NOMO-1 treated with DMSO at 0.1 percent for 48 hours (cell line): ENCODE data around the gene KIAA1671.
"Not testable (repeated sequence)": the region's sequence is repeated elsewhere in the genome, so short reads cannot be mapped to it uniquely, and the experiment has no call there.

ENCODE experiments used
- DNase-seq: peaks from one replicate; lab custom pipeline; 2025; ENCODE audit not compliant: unreplicated experiment; lab: John Stamatoyannopoulos, UW

KIAA1671 gene

DNA sequence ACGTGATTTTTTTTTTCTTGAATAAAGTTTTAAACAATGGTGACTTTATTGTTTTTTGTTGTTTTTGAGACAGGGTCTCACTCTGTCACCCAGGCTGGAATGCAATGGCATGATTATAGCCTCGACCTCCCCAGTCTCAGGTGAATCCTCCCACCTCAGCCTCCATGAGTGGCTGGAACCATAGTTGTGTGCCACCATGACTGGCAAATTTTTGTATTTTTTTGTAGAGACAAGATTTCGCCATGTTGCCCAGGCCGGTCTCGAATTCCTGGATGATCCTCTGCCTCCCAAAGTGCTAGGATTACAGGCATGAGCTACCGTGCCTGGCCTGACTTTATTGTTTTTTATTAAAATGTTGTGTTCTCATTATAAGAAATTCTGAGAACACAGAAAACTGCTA lies 235.0 kb downstream of the KIAA1671 start:
- no peak for DNase-seq

DNA sequence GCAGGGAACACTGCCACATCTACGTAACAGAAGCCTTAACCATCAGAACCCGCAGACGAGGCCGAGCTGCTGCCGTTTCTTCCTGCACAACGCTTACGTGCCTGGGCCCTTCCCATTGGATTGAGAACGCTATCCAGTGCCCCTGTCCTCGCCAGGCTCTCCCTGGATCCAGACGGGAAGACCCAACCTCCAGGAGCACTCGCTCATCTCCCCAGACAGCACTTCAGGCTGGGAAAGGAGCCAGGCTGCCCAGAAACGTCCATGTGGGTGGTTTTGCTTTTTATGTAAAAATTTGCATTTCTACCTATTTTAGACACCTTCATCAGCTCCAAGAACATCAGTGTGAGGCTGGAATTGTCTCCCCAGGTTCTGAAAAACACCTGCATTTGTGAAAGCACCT lies 239.9 kb downstream of the KIAA1671 start:
- DNase-seq = no peak

DNA sequence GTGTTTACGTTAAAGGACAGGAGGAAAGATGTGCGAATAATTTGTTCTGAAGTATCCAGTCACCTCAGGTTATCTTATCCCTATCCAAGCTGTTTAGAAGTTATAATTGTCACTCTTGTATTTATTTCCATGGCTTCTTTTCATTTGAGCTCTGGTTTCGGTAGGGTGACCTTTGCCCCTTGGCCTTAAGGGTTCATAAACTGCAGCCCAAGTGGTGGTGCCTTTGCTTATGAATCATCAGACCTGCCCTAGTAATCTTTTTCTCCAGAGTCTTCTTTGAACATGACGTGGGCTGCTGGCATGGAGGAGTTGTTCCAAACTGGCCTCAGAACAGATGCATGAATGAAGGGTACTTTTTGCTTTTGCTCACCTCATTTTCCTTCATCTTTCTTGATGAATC lies 240.6 kb downstream of the KIAA1671 start:
- no peak for DNase-seq

DNA sequence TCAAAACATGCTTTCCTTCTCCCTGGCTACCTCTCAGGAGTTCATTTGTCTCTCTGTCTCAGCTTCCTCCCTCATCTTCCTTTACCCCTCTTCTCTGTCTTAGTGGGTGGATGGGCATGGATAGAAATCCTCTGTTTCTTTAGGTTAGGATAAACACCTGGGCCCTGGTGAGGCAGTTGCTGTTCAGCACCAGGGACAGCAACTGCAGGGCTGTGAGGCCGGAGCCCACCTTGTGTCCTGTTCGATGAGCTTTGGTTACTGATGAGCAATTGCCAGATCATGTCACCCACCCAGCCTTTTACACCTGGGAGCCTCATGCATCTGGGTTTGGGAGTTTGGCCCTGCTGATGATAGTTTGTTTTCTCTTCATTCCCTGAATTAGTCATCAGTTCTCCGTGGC lies 241.0 kb downstream of the KIAA1671 start:
- no peak for DNase-seq

DNA sequence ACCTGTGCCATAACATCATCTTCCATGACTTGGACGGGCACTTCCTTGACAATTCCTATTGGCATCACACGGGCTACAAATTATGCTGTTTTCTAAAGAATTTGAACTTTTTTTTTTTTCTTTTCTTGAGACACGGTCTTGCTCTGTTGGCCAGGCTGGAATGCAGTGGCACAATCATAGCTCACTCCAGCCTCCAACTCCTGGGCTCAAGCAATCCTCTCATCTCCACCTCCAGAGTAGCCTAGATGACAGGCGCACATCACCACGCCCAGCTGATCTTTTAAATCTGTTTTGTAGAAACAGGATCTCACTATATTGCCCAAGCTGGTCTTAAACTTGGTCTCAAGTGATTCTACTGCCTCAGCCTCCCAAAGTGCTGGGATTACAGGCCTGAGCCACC lies 243.8 kb downstream of the KIAA1671 start:
- DNase-seq = no peak

DNA sequence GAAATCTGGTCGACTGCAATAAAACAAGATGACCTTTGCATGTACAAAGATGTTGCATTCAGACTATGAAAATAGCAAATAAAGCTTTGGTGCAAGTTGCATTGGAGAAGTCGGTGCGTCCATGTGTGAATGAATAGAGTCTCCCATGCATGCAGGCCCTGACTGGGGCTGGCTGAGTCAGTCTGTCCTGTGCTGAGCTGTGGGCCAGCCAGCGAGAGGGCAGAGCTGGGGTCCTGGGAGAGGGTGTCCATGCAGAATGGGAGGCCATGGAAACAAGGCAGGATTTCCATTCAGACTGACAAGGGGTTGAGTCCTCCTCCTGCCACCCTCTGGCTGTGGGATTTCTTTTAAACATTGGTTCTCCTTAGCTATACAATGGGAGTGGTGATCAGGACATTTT lies 244.8 kb downstream of the KIAA1671 start:
- DNase-seq = no peak

DNA sequence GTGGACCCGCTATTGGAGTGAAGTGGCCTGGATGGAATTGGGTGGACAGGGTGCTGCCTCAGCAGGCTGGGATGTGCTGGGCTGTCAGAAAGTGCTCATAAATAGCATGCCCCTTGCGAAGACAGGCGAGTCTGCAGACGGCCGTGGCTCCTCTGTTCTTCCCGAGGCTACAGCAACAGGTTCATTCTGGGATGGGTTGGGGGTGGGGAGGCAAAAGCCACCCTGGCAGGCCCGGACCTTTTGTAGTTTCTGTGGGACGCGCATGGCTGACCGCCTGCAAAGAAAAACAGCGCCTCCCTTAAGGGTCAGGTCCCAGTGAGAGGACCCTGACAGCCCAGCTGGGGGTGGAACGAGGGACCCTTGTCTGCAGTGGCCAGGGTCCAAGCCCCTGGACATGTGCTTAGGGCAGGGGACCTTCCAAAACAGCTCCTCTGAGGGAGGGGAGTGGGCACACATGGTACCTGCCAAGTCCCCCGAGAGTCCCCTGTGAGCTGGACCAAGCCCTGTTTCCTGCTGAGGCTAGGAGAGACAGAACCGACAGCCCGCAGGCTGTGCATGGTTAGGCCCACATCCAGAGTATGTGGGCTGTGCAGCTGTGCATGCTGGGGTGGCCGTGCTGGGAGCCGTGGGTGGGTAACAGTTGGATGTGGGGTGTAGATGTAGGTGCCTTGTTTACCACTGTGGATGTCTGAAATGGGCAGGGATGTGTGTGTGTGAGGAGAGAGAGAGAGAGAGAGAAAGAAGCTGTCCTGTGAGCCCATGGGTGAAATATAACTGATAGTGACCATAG lies 247.4 kb downstream of the KIAA1671 start, which contains the start of gene CRYBB3:
TSS of gene CRYBB3 (plus strand) at position 128 of the 790 bp plus-strand sequence. CDS start 1,539 bp downstream, outside the sequence.
- no peak for DNase-seq

DNA sequence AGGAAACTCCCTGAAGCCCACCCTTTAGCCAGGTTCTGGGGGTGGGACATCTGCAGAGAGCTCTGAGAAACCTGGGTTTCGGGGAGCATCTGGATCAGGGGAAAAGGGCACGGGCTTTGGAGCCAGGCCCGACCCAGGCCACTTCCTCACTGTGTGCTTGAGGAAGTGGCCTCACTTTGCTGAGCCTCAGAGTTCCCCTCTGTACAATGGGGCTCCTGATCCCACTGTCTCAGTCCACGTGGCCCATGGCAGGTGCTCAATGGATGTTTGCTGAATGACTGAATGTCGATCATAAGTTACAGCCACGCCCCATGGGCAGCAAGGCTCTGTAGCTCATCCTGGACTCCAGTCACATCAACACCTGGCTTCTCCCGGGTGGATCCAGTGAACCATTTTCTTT lies 248.5 kb downstream of the KIAA1671 start:
- DNase-seq = no peak

DNA sequence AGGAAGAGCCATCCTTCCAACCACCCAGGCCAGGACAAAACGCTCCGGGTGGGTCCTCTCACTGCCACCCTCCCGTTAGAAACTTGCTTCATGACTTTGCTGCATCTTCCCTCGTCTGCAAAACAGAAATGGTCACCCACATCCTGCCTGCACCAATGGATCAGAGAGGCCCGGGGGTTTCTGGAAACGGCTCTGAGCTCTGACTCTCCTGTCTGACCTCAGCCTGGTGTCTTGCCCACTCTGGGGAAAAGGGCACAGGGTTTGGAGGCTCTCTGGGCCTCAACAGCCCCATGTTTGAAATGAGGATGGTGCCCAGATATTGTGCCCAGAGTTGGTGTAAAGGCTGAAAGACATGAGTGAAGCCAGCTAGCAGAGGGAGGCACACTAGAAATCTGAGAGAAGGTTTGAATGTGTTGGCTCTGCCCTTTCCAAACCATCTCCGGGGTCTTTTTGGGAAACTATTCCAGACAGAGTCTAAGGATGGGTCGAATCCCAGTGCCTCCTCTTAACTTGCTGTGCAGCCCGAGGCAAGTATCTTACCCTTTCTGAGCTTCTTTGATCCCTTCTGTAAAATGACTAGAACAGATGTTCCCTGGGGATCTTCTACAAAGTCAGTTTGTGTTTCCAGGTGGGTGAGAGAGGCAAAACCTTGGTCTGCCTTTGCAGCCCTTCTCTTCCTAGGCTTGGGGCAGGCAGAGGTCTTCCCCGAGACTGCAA lies 249.2 kb downstream of the KIAA1671 start:
- no peak for DNase-seq

DNA sequence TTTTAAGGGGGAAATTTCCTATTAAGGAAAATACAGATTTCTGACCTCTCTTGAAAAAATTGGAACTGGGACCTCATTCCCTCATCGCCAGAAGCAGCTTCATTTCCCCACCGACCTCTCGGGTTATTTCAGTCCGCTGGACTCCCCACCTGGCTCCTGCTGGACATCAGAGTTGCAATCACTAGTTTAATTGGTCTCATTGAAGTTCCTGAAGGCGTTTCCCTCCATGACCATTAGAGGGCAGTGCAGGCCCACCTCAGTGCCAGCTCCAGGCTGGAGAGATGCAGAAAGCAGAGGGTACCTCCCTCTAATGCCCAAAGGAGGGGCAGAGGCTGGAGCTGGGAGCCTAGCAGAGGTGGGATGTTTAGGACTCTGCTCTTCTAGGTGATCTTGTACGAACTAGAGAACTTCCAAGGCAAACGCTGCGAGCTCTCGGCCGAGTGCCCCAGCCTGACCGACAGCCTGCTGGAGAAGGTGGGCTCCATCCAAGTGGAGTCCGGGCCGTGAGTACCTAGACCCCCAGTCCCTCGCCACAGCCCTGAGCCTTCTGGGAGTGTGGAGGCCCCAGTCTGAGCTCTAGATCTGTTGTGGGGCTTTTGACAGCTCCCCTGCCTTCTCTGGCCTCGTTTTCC lies 249.9 kb downstream of the KIAA1671 start:
- peak; percentile 18 for DNase-seq

DNA sequence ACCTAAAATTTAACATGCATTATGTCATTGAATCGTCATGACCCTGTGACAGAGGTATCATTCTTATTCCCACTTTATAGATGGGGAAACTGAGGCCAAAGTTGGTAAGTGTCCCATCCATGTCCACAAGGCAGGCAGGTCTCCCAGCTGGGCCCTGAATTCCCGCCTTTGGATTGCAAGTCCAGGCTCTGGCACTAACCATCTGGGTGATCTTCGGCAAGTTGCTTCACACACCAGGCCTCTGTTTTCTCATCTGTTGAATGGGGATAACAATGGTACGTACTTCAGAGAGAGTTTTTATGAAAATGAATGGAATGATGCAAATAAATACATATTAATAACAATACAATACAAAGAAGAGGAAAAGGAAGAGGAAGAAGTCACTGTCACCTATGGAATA lies 250.6 kb downstream of the KIAA1671 start:
- DNase-seq = no peak

DNA sequence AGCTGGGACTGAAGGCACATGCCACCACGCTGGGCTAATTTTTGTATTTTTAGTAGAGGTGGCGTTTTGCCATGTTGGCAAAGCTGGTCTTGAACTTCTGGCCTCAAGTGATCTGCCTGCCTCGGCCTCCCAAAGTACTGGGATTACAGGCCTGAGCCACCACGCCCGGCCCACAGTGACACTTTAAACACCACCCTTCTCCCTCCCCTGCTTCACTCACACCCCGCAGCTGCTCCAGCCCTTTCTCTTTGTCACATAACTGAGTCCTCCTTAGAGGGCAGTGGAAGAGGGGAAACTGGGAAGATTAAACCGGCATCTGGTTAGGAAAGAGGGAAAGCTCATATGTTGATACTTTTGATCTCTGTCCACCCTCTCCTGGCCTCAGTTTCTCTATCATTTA lies 252.0 kb downstream of the KIAA1671 start:
- not testable (repeated sequence) for DNase-seq

DNA sequence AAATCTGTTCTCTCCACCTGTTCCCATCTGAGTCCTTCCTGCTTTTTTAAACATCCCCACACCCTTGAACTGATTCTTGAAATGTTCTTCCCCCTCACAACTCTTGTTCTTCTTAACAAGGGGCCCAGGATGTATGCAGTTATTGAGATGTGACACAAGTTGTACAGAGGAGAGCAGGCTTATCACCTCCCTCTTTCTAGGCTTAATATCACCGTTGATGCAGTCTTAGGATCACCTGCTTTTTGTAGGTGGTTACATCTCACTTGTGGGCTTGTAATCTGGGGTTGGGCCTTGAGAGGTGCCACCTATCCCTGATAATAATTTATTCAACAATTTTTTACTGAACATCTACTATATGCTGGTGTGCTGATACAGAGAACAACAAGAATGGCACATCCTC lies 253.3 kb downstream of the KIAA1671 start:
- no peak for DNase-seq

DNA sequence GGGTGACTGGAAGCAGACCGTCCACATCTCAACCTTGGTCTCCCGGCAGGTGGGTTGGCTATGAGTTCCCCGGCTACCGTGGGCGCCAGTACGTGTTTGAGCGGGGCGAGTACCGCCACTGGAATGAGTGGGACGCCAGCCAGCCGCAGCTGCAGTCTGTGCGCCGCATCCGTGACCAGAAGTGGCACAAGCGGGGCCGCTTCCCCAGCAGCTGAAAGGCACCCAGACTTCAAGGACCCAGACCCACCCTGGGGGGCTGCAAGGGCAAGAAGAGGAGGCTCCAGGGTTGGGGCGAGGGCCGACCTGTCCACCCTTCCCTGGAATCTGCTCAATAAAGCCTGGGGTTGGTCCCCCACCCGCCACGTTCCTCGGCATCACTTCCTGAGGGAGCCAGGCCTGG lies 254.5 kb downstream of the KIAA1671 start:
- no peak for DNase-seq

DNA sequence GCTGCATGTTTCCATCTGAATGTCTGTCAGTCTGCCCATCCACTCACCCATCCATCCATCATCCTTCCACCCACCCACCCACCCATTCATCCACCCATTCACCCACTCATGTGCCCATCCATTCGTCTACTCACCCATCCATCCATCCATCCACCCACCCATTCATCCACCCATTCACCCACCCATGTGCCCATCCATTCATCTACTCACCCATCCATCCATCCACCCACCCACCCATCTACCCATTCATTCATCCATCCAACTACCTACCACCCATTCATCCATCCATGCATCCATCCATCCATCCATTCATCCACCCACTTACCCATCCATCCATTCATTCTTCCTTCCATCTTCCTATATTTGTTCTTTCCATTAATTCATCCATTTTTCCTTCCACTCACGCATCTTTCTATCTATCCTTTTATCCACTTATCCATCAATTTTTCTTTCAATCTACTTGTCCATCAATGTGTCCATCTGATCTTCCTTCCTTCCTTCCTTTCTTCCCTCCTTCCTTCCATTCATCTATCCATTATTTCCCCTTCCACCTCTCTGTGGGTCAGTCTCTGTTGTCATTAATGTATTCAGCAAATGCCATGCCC lies 255.1 kb downstream of the KIAA1671 start:
- no peak for DNase-seq

DNA sequence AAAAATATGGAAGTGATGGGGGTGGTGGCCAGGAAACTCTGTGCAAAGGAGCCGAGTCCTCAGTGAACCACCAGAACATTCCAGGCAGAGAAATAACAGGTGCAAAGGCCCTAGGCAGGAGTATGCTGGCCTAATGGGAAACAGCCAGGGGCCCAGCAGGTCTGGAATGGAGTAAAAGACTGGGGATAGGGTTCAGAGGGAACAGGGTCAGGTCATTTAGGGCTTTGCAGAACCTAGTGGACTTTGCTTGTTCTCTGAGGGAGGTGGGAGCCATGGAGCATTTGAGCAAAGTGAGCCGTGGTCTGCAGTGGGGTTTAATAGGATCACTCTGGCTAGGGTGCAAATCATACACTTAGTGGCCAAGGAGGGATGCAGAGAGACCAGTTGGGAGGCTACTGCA lies 255.8 kb downstream of the KIAA1671 start:
- DNase-seq = no peak

DNA sequence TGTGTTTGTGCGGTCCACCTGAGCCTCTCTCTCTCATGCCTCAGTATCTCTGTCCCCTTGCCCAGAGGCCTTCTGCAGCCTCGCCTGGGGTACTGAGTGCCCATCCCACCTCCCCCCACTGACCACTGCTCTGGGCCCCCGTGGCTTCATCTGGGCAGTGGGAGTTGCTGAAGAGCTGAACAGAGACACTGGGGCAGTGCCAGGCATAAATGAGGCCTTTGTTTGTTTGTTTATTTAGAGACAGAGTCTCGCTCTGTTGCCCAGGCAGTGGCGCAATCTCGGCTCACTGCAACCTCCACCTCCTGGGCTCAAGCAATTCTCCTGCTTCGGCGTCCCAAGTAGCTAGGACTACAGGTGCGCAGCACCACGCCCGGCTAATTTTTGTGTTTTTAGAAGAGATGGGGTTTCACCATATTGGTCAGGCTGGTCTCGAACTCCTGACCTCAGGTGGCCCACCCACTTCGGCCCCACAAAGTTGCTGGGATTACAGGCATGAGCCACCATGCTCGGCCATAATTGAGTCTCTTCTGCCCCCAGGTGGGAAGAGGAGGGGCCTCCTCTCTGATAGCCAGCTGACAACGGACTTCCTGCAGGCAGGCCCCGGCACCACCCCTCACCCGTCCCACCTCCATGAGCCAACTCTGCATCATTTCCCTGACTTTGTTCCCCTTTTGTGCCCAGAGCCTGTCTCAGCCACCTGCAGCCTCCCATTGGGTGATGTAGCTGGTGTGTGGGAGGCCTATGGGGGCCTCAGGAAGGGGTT lies 256.4 kb downstream of the KIAA1671 start:
- no peak for DNase-seq

DNA sequence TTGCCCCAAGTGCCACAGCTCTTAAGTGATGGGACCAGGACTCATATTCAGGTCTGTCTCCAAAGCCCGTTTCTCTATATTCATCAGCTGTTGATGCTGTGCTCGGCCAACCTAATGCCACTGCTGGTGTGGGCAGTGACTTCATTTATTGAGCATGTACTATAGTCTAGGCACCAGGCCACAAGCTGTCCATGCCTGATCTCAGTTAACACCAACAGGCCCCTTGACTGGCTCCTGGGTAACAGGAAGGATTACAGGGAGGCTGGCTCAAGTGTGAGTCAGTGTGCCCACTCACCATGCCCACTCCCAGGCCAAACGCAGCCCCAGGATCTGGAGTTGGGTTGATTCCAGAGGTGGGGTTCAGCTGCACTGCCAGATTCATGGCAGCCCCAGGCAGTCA lies 258.3 kb downstream of the KIAA1671 start:
- DNase-seq = no peak

DNA sequence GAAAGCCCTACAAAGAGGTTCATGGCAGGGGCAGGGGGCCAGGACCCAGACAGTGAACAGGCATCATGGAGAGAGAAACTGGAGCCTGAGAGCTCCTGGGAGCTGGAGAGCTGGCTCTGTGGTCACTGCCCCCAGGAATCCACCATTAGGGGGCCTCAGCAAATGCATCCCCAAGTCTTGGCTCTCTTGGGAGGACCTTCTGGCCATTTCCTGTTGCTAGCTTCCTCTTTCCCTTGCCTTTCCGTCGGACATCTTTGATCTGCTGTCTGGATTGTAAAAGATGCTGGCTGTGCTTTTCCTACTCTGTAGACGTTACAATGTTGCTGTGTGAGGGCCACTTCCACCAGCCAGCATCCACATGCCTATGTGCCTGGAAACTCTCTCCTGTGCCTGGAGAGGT lies 259.8 kb downstream of the KIAA1671 start:
- DNase-seq = no peak

DNA sequence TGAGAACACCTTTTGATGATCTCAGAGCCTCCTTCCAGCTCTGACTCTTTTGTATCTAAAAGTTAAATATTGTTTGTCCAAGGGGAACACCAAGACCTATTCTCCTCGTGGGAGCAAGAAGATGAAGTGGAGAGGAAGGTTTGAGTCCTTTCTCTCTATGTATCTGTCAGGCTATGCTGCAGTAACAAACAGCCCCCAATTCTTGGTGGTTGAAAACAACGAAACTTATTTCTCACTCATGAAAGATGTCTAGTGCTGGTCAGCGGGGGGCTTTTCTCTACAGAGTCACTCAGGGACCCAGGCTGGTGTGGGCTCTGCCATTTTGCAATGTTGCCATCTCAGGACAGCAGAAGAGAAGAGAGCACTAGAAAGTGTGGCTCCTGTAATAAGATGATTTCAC lies 260.7 kb downstream of the KIAA1671 start:
- no peak for DNase-seq

DNA sequence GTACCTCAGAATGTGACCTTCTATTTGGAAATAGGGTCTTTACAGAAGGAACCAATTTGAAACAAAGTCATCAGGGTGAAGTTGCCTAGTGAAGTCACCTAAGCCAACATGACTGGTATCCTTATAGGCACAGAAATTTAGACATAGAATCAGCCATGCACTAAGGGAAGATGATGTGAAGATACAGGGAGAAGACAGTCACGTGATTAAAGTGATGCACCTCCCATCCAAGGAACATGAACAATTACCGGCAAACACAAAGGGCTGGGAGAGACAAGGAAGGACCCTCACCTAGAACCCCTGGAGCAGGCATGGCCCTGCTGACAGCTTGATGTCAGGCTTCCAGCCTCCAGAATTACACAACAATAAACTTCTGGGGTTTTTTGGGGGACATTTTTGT lies 263.7 kb downstream of the KIAA1671 start:
- DNase-seq = no peak
